LHCN-M2 (cell line): ENCODE measurements around the gene C2orf69. TPM values are rescaled to one million over a fixed set of nuclear protein-coding genes. Genes with fewer than 3 reads are reported as not detected.

ENCODE experiments used
- DNase-seq: peaks from one replicate; pipeline ENCODE4 v3.0.0-alpha.2; 2012; ENCODE audit warnings: low read depth
- total RNA-seq: library from RNA; depleted of rRNA; stranded (reverse); fragments of >200 nt; gene quantifications from 2 replicates; pipeline ENCODE4 v1.2.3, GENCODE V29; 2014; rRNA removed

The C2orf69 gene
- total RNA-seq, 1 experiment from 2014 or later: 23.2 TPM

DNA sequence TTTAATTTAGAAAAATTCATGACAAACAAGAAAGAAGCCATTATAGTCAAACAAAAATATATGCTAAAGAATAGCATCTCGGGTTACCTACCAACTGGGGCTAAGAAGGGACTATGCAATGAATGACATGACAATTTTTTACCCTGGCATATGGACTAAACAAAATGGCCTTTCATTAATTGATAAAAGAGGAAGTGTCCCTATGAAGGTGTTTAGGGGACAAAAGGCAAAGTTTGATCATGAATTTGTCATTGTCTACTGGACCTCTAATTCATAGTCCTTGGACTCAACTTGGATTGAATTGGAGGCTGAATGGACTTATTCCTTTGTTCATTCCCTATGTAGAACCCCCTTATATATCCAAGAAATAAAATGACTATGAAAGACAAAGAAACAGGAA, 57.0 kb downstream of the C2orf69 start:
- DNase-seq: no peak

GRCh38 chr2:199972088-199972626, 61.1 kb downstream of the C2orf69 start:
- no peak for DNase-seq

- peak; percentile 58 for DNase-seq
Observed at GRCh38 chr2:199973703-199974102, 62.6 kb downstream of the C2orf69 start.

GRCh38 chr2:199975273-199975895, 64.3 kb downstream of the C2orf69 start:
- DNase-seq: peak; percentile 40

Other genes starting within 250 kb of the C2orf69 start
- 0.75 and 0.77 TPM in 2 replicates for gene FTCDNL1, start 60.1 kb upstream of the C2orf69 start, total RNA-seq
- 4.4 and 5.0 TPM in 2 replicates for gene TYW5, start 44.2 kb downstream of the C2orf69 start, total RNA-seq
- 23.2 and 26.7 TPM in 2 replicates for gene MAIP1, start 44.3 kb downstream of the C2orf69 start, total RNA-seq